Measurements from ENCODE around the gene BUD31.

Gene BUD31

GRCh38 chr7:99447943-99448342, 39.2 kb downstream of the BUD31 start:
- no peaks in the 10 kb centered on the region for H3K9me3 ChIP-seq (ENCODE audit: control insufficient read depth, insufficient read depth, low read depth, low read length)
- POLR2A ChIA-PET, result interaction anchor here (2.6 kb wide), 1 partner anchor 10 kb away, joined by 7 read pairs; the partner anchor contains the start of genes CPSF4 and PTCD1
- TF ChIP-seq HOXA7 (CRISPR knock-in tag; IDR thresholded peaks at IDR 0.05; ENCODE audit: borderline replicate concordance), result no peak
- TF ChIP-seq ZBTB44 (tag by site-specific recombination; IDR thresholded peaks at IDR 0.05), result no peak
- TF ChIP-seq ZNF121 (tag by site-specific recombination; IDR thresholded peaks at IDR 0.05), result no peak
- TF ChIP-seq ZNF266 (tag by site-specific recombination; IDR thresholded peaks at IDR 0.05; ENCODE audit: low read depth), result no peak
- no peak for TF ChIP-seq ZNF140 (tag by site-specific recombination; IDR thresholded peaks at IDR 0.05)
- no peak for TF ChIP-seq ZNF148 (tag by site-specific recombination; IDR thresholded peaks at IDR 0.05; ENCODE audit: borderline replicate concordance)
- no peaks in the 10 kb centered on the region for H3K4me1 ChIP-seq (ENCODE audit: control insufficient read depth, insufficient read depth, low read length)
- no peak overlapping the region for H3K27ac ChIP-seq (ENCODE audit: extremely low read depth, low read depth, low read length)
- CTCF ChIA-PET, result interaction anchor here (0.7 kb wide), 2 partner anchors 46 to 62 kb away, joined by 3 read pairs; no protein-coding TSS in a partner anchor
- peaks cover 47 to 86% of the 10 kb centered on the region in 2 experiments for H3K36me3 ChIP-seq (ENCODE audit: control insufficient read depth in 2 of 2, insufficient read depth in 1 of 2, low read length in 2 of 2)
- H3K4me3 ChIP-seq (ENCODE audit: low read depth, low read length), result no peak overlapping the region

- no peaks in the 10 kb centered on the region for H3K4me1 ChIP-seq (ENCODE audit: control insufficient read depth, insufficient read depth, low read length)
- peaks cover 38 to 86% of the 10 kb centered on the region in 2 experiments for H3K36me3 ChIP-seq (ENCODE audit: control insufficient read depth in 2 of 2, insufficient read depth in 1 of 2, low read length in 2 of 2)
- ChIA-PET CTCF (no interaction called here), POLR2A (interaction anchor here (1.2 to 2.6 kb wide), 3 partner anchors 9 to 29 kb away, joined by 3 to 7 read pairs (median 5); partner anchors contain the start of genes CPSF4 and PTCD1)
- H3K27ac ChIP-seq (ENCODE audit: extremely low read depth, low read depth, low read length), result no peak overlapping the region
- TF ChIP-seq ZIC2 (tag by site-specific recombination; IDR thresholded peaks at IDR 0.05) (peak; percentile 92), ZNF639 (tag by site-specific recombination; IDR thresholded peaks at IDR 0.05) (no peak)
- H3K4me3 ChIP-seq (ENCODE audit: low read depth, low read length), result no peak overlapping the region
- no peaks in the 10 kb centered on the region for H3K9me3 ChIP-seq (ENCODE audit: control insufficient read depth, insufficient read depth, low read depth, low read length)
These were observed 40.1 kb downstream of the BUD31 start for GRCh38 chr7:99448855-99449254.

- Histone ChIP-seq H3K9me3 (ENCODE audit: control insufficient read depth, insufficient read depth, low read depth, low read length) (no peaks in the 10 kb centered on the region), H3K36me3 (ENCODE audit: control insufficient read depth in 2 of 2, insufficient read depth in 1 of 2, low read length in 2 of 2) (peaks cover 35 to 86% of the 10 kb centered on the region in 2 experiments), H3K27ac (ENCODE audit: extremely low read depth, low read depth, low read length) (no peak overlapping the region), H3K4me3 (ENCODE audit: low read depth, low read length) (no peak overlapping the region), H3K4me1 (ENCODE audit: control insufficient read depth, insufficient read depth, low read length) (no peaks in the 10 kb centered on the region)
- ChIA-PET POLR2A (interaction anchor here (0.6 to 2.6 kb wide), 4 partner anchors 9 to 40 kb away, joined by 3 to 7 read pairs (median 4); partner anchors contain the start of genes CPSF4 and PTCD1), CTCF (no interaction called here)
- TF ChIP-seq ZNF146 (tag by site-specific recombination; IDR thresholded peaks at IDR 0.05) (no peak), KLF7 (tag by site-specific recombination; IDR thresholded peaks at IDR 0.05; ENCODE audit: borderline replicate concordance) (no peak), ELK4 (IDR thresholded peaks at IDR 0.05; ENCODE audit: borderline replicate concordance, low read depth, low read length) (no peak), YY1 (tag by site-specific recombination; IDR thresholded peaks at IDR 0.05) (no peak), ZBTB11 (tag by site-specific recombination; conservative IDR thresholded peaks at IDR 0.05; ENCODE audit: low read depth) (no peak), ZXDB (tag by site-specific recombination; IDR thresholded peaks at IDR 0.05) (no peak), ZNF621 (tag by site-specific recombination; IDR thresholded peaks at IDR 0.05) (no peak), ZNF280C (tag by site-specific recombination; IDR thresholded peaks at IDR 0.05) (no peak), ZNF426 (tag by site-specific recombination; IDR thresholded peaks at IDR 0.05) (no peak), ZNF843 (tag by site-specific recombination; IDR thresholded peaks at IDR 0.05) (no peak)
These were observed 40.6 kb downstream of the BUD31 start for GRCh38 chr7:99449326-99449725.

All from HEK293 (cell line).